ENCODE measurements around the gene C2orf68.

- TF ChIP-seq, protein P1, sequence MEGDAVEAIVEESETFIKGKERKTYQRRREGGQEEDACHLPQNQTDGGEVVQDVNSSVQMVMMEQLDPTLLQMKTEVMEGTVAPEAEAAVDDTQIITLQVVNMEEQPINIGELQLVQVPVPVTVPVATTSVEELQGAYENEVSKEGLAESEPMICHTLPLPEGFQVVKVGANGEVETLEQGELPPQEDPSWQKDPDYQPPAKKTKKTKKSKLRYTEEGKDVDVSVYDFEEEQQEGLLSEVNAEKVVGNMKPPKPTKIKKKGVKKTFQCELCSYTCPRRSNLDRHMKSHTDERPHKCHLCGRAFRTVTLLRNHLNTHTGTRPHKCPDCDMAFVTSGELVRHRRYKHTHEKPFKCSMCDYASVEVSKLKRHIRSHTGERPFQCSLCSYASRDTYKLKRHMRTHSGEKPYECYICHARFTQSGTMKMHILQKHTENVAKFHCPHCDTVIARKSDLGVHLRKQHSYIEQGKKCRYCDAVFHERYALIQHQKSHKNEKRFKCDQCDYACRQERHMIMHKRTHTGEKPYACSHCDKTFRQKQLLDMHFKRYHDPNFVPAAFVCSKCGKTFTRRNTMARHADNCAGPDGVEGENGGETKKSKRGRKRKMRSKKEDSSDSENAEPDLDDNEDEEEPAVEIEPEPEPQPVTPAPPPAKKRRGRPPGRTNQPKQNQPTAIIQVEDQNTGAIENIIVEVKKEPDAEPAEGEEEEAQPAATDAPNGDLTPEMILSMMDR (IDR thresholded peaks at IDR 0.05): peak in 1 of 4 experiments; percentile 9
- TF ChIP-seq POLR2A (IDR thresholded peaks at IDR 0.05): no peak
These were observed 36.8 kb upstream of the C2orf68 start for GRCh38 chr2:85648619-85649018.
